NCI-H146 (cell line): ENCODE results near the gene ZMIZ1.

Source experiments
- DNase-seq: peaks from one replicate; lab custom pipeline; 2025; lab: John Stamatoyannopoulos, UW

Gene ZMIZ1

DNA sequence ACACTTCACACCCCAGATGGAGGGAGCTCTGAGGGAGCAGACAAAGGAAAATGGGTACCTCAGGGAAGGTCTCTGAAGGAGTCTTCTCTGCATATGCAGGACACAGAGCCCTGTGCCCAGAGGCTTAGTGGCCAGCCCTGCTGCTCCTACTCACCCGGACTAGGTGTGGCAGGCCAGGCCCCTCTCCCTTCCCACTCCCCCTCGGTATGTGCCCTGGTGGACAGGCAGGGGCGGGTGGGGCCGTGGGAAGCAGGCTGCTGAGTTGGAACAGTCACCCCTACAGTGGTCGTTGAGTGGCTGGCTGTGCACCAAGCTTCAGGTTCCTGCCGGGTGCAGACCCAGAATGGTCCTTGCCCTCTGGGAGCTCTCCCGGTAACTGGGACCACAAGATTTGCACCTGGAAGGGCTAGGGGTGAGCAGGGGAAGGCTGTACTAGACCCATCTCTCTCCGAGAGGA lies 68.6 kb downstream of the ZMIZ1 start:
- no peak for DNase-seq

DNA sequence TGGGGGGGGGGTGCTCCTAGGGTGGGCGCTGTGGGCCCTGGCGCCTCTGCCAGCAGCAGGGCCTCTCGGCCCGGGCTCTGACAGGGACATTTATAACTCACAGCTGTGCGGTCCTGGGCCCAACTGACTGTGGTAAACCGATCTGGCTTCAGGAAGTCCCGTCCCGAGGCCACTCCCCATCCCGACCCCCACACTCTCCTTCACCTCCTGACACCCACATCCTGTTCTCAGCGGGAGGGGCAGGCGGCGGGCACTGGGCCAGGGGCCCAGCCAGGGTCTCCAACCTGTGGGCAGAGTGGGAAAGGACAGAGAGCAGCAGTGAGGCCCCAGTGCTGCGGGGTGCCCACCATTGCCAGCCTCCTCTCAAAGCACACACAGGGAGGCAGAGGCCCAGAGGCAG lies 69.1 kb downstream of the ZMIZ1 start:
- DNase-seq: no peak

DNA sequence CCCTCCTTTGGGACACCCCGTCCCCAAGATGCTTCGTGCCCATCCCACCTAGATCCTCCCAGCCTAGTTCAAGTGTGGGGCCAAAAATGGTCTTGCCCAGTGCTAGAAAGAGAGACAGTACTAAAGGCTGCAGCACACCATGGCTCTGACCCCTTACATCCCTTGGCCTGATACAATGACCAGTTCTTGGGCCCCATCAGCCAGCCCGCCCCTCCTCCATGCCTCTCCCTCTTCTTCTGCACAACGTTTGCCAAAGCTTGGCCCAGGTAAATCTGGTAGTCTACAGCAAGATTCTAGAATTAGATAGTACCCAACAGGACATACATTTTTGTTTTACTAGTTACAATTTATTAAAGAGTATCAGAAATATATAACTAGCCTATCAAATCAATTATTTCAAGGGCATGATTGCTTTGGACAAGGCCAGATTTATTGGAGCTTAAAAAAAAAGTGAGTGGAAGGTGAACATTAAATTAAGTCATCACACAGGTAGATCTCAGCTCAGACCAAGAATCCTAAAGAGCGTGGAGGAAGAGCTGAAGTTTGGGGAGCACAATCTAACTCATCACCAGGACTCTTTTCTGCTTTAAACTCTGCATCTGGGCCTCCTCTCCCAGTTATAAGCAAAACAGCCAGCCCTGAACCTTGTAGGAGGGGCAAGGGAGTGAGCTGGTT lies 69.8 kb downstream of the ZMIZ1 start:
- no peak for DNase-seq

DNA sequence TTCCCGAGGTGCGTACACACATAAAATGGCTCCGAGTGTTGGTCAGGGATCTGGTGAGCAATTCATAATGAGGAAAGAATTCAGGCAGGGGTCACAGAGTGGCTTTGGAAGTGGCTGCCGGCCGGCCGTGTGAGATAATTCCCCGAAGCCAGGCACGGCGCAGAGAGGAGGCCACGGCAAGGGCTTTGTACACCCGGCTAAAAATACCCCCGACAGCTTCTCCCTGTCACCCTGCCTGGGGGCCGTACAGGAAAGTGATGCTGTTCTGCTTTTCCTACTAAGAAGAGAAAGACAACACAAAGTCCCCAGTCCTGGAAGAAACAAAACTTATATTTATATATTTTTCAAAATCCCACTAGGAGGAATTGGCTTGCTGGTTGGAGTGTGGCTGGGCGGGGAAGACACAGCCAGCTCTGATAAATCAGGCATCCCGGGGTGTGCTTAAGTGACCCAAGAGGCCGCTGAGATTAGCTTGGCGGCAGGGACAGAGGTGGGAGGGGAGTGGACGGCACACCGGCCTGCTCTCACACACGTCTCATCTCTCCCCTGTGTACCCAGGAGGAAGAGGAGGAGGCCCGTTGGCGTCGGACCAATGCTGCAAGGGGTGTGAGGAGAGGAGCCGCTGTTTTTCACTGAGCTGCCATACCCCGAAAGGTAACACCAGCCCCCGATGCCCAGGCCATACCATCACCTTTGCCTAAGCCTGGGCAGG lies 70.5 kb downstream of the ZMIZ1 start:
- DNase-seq: no peak

GRCh38 chr10:79140085-79140793 lies 71.5 kb downstream of the ZMIZ1 start:
- DNase-seq: no peak

DNA sequence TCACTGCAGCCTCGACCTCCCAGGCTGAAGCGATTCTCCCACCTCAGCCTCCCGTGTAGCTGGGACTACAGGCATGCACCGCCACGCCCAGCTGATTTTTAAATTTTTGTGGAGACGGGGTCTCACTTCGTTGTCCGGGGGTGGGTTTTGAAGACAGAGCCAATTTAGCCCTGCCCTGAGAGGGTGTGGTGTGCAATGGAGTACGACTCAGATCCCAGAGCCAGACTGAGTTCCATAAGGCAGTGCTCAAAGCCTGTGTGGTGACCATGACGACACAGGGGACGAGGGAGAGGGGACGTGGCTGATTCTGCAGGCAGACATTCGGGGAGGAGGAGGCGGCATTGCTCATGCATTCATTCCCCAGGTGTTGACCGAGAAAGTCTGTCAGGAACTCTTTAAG lies 72.1 kb downstream of the ZMIZ1 start:
- DNase-seq: no peak

- DNase-seq: no peak
Measured at GRCh38 chr10:79142064-79142491, 73.3 kb downstream of the ZMIZ1 start.

- no peak for DNase-seq
Measured at GRCh38 chr10:79142522-79143309, 74.0 kb downstream of the ZMIZ1 start.

DNA sequence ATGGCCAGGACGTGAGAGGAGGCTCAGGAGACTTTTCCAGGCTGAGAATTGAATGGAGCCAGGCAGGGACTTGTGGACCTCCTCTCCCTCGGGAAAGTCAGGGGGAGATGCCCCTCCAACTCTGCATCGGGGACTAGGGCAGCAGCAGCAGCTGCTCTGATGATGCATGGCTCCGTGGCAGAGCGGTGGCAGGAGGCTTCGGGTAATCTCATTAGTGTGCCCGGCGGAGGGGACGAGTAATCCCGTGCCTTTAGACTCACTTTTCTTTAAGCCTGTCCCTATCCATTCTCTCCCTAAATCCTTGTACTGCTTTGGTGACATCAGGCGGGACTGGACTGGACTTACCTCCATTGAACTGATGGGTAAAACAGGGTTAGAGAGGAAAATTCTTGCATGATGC lies 75.1 kb downstream of the ZMIZ1 start:
- no peak for DNase-seq

- DNase-seq: no peak
Measured at GRCh38 chr10:79144351-79145173, 75.8 kb downstream of the ZMIZ1 start.

DNA sequence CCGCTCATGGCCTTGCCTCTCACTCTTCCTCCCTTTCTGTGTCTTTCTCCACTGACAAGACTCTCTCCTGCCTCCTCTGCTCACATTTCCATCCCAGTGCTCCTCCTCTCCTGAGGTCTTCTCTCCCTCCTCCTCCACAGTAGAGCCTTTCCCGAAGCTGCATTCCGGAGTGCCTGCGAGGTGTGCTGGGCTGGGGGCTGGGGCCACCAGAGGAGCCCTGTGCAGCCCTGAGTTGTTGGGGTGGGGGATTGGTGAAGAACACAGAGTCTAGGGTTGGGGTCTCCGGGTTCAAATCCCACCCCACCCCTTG lies 76.4 kb downstream of the ZMIZ1 start:
- no peak for DNase-seq

DNA sequence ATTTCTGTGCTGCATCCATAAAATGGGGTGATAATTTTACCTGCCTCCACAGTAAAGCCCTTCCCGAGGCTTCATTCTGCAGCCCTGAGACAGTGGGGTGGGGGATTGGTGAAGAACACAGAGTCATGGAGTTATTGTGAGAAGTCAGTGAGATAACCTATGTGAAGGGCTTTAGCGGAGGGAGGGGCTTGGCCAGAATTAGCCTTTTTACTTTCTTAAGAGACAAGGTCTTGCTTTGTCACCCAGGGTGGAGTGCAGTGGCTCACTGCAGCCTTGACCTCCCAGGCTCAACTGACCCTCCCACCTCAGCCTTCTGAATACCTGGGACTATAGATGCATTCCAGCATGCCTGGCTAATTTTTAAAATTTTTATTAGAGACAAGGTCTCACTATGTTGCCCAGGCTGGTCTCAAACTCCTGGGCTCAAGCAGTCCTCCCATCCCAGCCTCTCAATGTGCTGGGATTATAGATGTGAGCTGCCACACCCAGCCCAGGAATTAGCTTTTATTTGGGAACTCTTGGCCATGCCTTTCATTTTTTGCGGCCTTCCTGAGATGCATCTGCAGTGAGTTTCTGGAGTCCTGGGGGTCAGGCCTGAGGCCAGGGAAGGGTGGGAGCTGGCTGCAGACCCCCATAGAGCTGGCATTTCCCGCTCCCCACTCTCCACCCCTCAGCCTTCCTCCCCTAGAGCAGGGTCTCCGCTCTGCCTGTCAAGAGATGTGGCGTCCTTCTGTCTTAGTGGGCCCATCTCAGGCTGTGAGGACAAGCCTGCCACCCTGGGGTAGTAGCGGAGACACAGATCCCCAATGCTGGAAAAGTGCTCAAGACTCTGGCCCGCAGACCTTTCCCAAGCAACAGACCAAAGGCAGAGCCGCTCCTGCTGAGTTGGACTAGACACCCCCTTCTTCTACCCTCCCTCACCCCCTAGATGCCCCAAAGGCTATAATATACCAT lies 77.0 kb downstream of the ZMIZ1 start:
- no peak for DNase-seq

GRCh38 chr10:79146611-79147130 lies 77.9 kb downstream of the ZMIZ1 start:
- no peak for DNase-seq

DNA sequence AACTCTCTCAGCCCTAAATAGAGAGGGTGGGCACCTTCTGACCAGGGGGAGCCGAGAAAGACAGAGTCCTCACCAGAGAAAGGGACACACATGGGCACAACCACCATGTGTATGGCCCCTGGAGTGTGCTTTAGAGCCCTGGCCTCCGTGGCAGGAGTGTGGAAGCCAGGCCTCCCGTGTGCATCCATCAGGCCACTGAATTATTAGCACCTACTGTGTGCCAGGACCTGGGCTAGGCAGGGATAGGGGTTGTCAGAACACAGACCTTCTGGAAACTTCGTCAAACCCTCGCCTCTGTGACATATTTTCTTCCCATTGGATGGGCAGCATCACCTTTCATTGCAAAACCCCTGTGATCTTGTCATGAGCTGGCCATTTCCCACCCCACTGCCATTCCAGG lies 78.5 kb downstream of the ZMIZ1 start:
- DNase-seq: no peak

DNA sequence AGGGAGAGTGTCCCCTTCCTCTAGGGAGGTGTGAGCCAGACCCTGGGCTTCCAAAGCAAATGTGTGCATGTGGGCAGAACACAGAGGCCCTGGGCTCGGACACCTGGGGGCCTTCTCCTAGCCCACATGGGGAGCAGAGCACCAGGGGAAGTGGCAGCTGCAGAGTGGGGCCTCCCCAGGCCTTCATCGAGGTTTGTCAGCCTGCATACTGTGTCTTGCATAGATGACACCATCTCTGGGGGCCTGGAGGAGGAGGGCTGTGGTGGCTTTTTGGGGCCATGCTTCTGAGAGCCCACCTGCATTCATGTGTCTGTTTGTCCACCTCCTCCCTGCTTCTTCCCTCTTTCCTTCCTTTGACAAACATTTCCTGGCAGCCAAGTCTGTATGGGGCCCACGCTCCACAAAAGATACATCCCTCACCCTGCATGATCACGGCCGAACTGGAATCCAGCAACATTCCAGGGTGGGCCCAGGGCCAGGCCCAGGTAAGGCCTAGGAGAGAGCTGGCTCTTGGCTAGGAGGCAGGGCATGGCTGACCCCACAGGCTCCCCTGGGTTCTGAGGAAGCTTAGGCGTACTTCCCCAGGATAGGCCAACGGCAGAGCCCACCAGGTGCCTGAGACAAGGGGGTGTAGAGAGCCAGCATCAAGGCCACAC lies 79.2 kb downstream of the ZMIZ1 start:
- no peak for DNase-seq

GRCh38 chr10:79148452-79149344 lies 79.9 kb downstream of the ZMIZ1 start:
- DNase-seq: no peak

GRCh38 chr10:79149345-79149661 lies 80.5 kb downstream of the ZMIZ1 start:
- DNase-seq: no peak

GRCh38 chr10:79149662-79150443 lies 81.1 kb downstream of the ZMIZ1 start:
- no peak for DNase-seq
